Breast epithelium (tissue), 4 donors: ENCODE measurements around the gene ZNF70. TPM values are rescaled to one million over a fixed set of nuclear protein-coding genes. Genes with fewer than 3 reads are reported as not detected.

ENCODE experiments used
- DNase-seq, 2 donors: peaks; one replicate each; pipeline ENCODE4 v3.0.0-alpha.2; 2019; ENCODE audit warnings: low spot score in 2 of 2
- H3K27ac ChIP-seq, 2 donors: fragments of 200-600 bp; sonication (generic) in 1 of 2; one replicate each; pipeline ENCODE4 v1.5.1; 2016 to 2019; ENCODE audit warnings: mild to moderate bottlenecking in 1 of 2
- H3K27me3 ChIP-seq, 2 donors: fragments of 200-600 bp; sonication (generic) in 1 of 2; one replicate each; pipeline versions ENCODE4 v1.5.1 to v1.6.0; 2017 to 2019; ENCODE audit warnings: control low read depth in 1 of 2, mild to moderate bottlenecking in 1 of 2
- H3K36me3 ChIP-seq: fragments of 200-600 bp; one replicate; pipeline ENCODE4 v1.5.1; 2019
- H3K4me1 ChIP-seq, 2 donors: fragments of 200-600 bp; sonication (generic); one replicate each; pipeline ENCODE4 v1.5.1; 2016 to 2019; ENCODE audit warnings: control low read depth in 1 of 2
- H3K4me3 ChIP-seq, 3 donors: fragments of 200-600 bp; sonication (generic); 1 replicate in 2 of 3; 2 replicates in 1 of 3; pipeline ENCODE4 v1.5.1; 2016 to 2019; ENCODE audit warnings: mild to moderate bottlenecking in 3 of 3, moderate library complexity in 2 of 3
- H3K9me3 ChIP-seq, 2 donors: fragments of 200-600 bp; sonication (generic) in 1 of 2; one replicate each; pipeline ENCODE4 v1.5.1; 2016 to 2019; ENCODE audit warnings: control low read depth in 1 of 2
- POLR2A ChIP-seq: fragments of 450-650 bp; IDR thresholded peaks from one replicate; pipeline ENCODE4 v1.6.1; 2016; ENCODE audit warnings: antibody characterized with exemption, mild to moderate bottlenecking, moderate library complexity
- POLR2AphosphoS5 ChIP-seq, 3 donors: sonication (generic); formaldehyde crosslinking; IDR thresholded peaks; one replicate each; pipeline ENCODE4 v1.6.1; 2017; ENCODE audit warnings: antibody characterized with exemption in 3 of 3
- intact Hi-C: fragments of 100-400 bp; cut with DNase I; formaldehyde crosslinking; loops from one replicate; pipeline ENCODE4 v1.15.1; 2023; ENCODE audit warnings: low total_unique reads
- total RNA-seq, 3 donors: library from RNA; depleted of rRNA; stranded (reverse); fragments of >200 nt; gene quantifications; one replicate each; pipeline ENCODE4 v1.1.0, GENCODE V29; 2016
- TF ChIP-seq, protein P1 (sequence below), 3 donors: fragments of 450-650 bp; IDR thresholded peaks; one replicate each; pipeline ENCODE4 v1.5.1; 2016 to 2017; ENCODE audit warnings: antibody characterized with exemption in 3 of 3, mild to moderate bottlenecking in 3 of 3, moderate library complexity in 3 of 3

The ZNF70 gene
- total RNA-seq, 3 donors from 2014 or later: 3.2 to 4.6 (median 4.1) TPM

GRCh38 chr22:23772315-23772648, 21.4 kb upstream of the ZNF70 start:
- intact Hi-C loops: loop anchor here (10.0 kb wide), 1 partner anchor 63 kb away; the partner anchor contains the start of gene DERL3
- Histone ChIP-seq H3K27ac (peak overlapping the region in 1 of 2 donors; percentile 48), H3K4me3 (peak overlapping the region; percentile 43 to 83 (median 57)), H3K9me3 (no peaks in the 10 kb centered on the region), H3K4me1 (peaks cover under 1 to 6% of the 10 kb centered on the region in 2 donors), H3K36me3 (no peaks in the 10 kb centered on the region), H3K27me3 (no peaks in the 10 kb centered on the region)
- DNase-seq: no peak
- TF ChIP-seq POLR2A: no peak

DNA sequence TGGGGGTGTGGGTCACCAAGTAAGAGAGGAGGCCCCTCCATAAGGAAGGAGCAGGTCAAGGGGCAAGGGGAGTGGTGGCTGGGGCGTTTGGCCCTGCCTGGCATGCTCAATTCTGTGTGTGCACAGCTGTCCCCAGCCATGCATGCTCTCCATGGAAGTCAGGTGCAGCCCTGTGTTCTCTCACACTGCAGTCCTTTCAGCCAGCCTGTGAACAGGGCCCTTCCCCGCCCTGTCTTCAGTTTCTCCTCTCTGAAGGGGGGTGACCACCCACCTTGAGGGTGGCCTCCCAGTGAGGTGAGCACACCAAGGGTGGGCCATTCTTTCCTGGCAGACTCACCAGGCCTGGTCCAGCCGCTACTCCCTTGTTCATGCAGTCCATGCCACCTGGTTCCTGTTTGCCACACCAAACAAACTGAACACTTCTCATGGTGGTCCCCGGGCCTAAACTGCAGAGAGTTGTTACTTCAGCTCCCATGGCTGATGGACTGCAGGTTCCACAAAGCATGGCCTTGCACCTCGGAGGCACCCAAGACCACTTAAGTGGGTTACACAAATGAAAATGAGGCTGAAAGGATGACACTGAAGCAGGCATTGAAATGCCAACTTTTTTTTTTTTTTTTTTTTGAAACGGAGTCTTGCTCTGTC, 18.5 kb upstream of the ZNF70 start:
- no peaks in the 10 kb centered on the region for H3K27me3 ChIP-seq
- H3K36me3 ChIP-seq: no peaks in the 10 kb centered on the region
- TF ChIP-seq, protein P1, sequence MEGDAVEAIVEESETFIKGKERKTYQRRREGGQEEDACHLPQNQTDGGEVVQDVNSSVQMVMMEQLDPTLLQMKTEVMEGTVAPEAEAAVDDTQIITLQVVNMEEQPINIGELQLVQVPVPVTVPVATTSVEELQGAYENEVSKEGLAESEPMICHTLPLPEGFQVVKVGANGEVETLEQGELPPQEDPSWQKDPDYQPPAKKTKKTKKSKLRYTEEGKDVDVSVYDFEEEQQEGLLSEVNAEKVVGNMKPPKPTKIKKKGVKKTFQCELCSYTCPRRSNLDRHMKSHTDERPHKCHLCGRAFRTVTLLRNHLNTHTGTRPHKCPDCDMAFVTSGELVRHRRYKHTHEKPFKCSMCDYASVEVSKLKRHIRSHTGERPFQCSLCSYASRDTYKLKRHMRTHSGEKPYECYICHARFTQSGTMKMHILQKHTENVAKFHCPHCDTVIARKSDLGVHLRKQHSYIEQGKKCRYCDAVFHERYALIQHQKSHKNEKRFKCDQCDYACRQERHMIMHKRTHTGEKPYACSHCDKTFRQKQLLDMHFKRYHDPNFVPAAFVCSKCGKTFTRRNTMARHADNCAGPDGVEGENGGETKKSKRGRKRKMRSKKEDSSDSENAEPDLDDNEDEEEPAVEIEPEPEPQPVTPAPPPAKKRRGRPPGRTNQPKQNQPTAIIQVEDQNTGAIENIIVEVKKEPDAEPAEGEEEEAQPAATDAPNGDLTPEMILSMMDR (IDR thresholded peaks at IDR 0.05): no peak
- TF ChIP-seq POLR2AphosphoS5 (IDR thresholded peaks at IDR 0.05) (no peak), POLR2A (no peak)
- H3K4me1 ChIP-seq: peaks cover 5 to 6% of the 10 kb centered on the region in 2 donors
- no peak overlapping the region for H3K4me3 ChIP-seq
- intact Hi-C loops: loop anchor here (5.0 kb wide), 1 partner anchor 83 kb away; no protein-coding TSS in a partner anchor
- no peak for DNase-seq
- H3K27ac ChIP-seq: no peak overlapping the region
- no peaks in the 10 kb centered on the region for H3K9me3 ChIP-seq

DNA sequence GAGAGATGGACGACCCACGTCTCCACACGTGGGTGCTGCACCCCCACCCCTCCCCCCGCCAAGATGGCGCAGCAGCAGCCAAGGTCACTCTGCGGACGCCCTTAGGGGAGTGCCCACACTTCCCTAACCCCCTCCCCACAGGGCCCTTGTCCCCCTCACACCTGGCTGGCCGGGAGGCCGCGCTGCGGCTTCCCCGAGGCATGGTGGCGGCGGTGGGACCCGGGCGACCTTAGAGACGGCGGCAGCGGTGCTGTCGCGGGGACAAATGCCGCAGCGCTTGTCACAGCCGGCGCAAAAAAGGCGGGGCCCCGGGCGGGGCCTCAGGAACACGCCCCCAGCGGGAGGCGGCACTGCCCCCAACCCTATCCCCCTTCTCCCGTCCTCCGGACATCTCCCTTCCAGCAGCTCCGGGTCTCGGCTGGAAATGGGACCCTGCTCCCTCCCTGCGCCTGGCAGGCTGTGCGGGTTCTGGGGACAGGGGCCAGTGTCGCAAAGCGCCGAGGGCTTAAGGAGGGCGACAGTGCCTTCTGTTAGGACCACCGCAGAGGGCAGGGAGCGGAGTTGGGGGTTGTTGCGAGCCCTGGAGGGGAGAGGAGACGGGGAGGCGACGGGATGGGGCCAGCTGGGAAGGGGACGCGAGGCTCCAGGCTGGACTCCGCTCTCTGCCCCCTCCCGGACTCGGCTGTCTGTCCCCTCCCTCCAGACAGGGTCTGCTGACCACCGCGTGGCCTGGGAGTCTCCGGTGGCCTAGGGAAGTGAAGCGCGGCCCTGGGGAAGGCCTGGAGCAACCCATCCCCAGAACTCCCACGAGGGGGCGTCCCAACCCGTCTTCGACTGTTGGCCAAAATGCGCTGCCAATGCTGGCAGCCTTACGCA, 17.0 kb upstream of the ZNF70 start, which contains the start of gene CHCHD10:
Gene CHCHD10, minus strand, starts transcription at position 300 of the 876 bp plus-strand sequence. Its CDS starts 98 bp downstream, at position 202.
- Histone ChIP-seq H3K4me3 (peak within 1 kb of the TSS; percentile 67 to 80 (median 74)), H3K27me3 (no peaks in the 10 kb centered on the region), H3K9me3 (no peaks in the 10 kb centered on the region), H3K4me1 (peaks cover 2 to 5% of the 10 kb centered on the region in 2 donors), H3K27ac (peak within 1 kb of the TSS; percentile 83 to 89), H3K36me3 (no peaks in the 10 kb centered on the region)
- peak; percentile 71 to 76 for DNase-seq
- TF ChIP-seq POLR2AphosphoS5 (IDR thresholded peaks at IDR 0.05) (no peak), POLR2A (peak; percentile 20)
- TF ChIP-seq, protein P1 (IDR thresholded peaks at IDR 0.05): peak; percentile 53 to 73 (median 71)
- intact Hi-C loops: loop anchor here (5.0 kb wide), 1 partner anchor 84 kb away; no protein-coding TSS in a partner anchor

- peaks cover 0 to 5% of the 10 kb centered on the region in 2 donors for H3K4me1 ChIP-seq
- H3K9me3 ChIP-seq: no peaks in the 10 kb centered on the region
- TF ChIP-seq, protein P1 (IDR thresholded peaks at IDR 0.05): no peak
- TF ChIP-seq POLR2AphosphoS5 (IDR thresholded peaks at IDR 0.05) (no peak), POLR2A (no peak)
- DNase-seq: no peak
- H3K27me3 ChIP-seq: no peaks in the 10 kb centered on the region
- H3K4me3 ChIP-seq: peak overlapping the region; percentile 67 to 80 (median 74)
- H3K36me3 ChIP-seq: no peaks in the 10 kb centered on the region
- peak overlapping the region; percentile 83 to 89 for H3K27ac ChIP-seq
- intact Hi-C loops: loop anchor here (5.0 kb wide), 1 partner anchor 85 kb away; no protein-coding TSS in a partner anchor
Measured at GRCh38 chr22:23767303-23767672, 16.4 kb upstream of the ZNF70 start.

DNA sequence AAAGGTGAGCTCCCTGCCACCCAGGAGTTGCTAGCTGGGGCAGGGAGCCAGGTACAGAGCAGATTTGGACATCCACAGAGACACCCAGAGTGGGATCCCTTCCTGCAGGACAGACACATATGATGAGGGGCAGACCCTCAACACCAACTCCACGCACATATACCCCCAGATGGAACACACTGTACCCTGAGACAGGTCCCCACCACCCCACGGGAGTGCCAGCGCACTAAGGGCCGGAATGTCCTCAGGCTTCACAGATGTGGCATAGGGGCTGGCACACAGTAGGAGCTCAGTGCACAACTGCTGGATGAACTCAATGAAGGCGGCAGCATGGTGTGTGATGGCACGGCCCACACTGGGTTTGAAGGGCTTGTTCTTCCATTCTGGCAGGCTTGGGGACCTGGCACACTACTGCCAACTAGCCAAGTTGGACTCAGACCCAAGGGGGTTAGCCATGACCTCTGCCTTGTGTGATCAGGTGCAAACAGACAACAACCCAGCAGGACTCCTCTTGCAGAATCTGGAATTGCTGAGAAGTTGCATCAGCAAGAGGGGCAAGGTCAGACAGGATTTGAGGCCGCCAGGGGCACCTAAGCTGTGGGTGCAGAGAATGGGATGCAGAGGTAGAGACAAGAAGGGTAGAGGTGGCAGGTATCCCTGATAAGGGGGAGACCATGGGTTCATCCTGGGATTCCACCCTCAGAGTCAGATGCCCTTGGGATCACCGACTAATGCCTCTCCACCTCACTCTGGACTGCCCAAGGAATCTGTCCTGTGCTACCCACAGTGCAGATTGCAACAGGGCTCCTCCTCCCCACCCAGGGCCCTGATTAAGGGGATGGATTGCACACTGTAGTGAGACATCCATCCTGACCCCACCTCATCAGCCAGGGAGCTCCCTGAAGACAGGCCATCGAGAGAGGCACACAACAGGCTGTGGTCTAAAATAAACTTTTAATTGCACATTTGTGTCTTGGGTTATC, 14.3 kb upstream of the ZNF70 start:
- no peak overlapping the region for H3K27ac ChIP-seq
- peaks cover 0 to 5% of the 10 kb centered on the region in 2 donors for H3K4me1 ChIP-seq
- no peaks in the 10 kb centered on the region for H3K9me3 ChIP-seq
- no peaks in the 10 kb centered on the region for H3K36me3 ChIP-seq
- DNase-seq: no peak
- intact Hi-C loops: loop anchor here (5.0 kb wide), 1 partner anchor 87 kb away; no protein-coding TSS in a partner anchor
- no peak overlapping the region for H3K4me3 ChIP-seq
- TF ChIP-seq, protein P1 (IDR thresholded peaks at IDR 0.05): no peak
- no peak for TF ChIP-seq POLR2AphosphoS5 (IDR thresholded peaks at IDR 0.05)
- no peak for TF ChIP-seq POLR2A
- H3K27me3 ChIP-seq: no peaks in the 10 kb centered on the region
